Type B pancreatic cell (in vitro differentiated cells): ENCODE results near the gene DDT. TPM values are rescaled to one million over a fixed set of nuclear protein-coding genes. Genes with fewer than 3 reads are reported as not detected.
"Not testable (repeated sequence)": the region's sequence is repeated elsewhere in the genome, so short reads cannot be mapped to it uniquely, and the experiment has no call there.

ENCODE experiments used
- DNase-seq: peaks from one replicate; pipeline ENCODE4 v3.0.0; 2021; ENCODE audit warnings: mixed read lengths; ENCODE audit not compliant: unreplicated experiment; ENCODE audit errors: extremely low spot score
- H3K27ac Mint-ChIP-seq: 2 replicates; pipeline ENCODE4 v1.8.0; 2021; ENCODE audit warnings: mild to moderate bottlenecking, mixed read lengths
- H3K27me3 Mint-ChIP-seq: 2 replicates; pipeline ENCODE4 v1.8.0; 2021; ENCODE audit warnings: mixed read lengths
- H3K36me3 Mint-ChIP-seq: 2 replicates; pipeline ENCODE4 v1.8.0; 2021; ENCODE audit warnings: mixed read lengths
- H3K4me1 Mint-ChIP-seq: one replicate; pipeline ENCODE4 v1.8.0; 2021; ENCODE audit warnings: mixed read lengths; ENCODE audit not compliant: unreplicated experiment
- H3K4me3 Mint-ChIP-seq: 2 replicates; pipeline ENCODE4 v1.8.0; 2021; ENCODE audit warnings: mild to moderate bottlenecking, mixed read lengths
- H3K9me3 Mint-ChIP-seq: 2 replicates; pipeline ENCODE4 v1.8.0; 2021; ENCODE audit warnings: mixed read lengths
- total RNA-seq: library from RNA; stranded (reverse); gene quantifications from 2 replicates; pipeline ENCODE4 v1.2.1, GENCODE V29; 2021; ENCODE audit warnings: low replicate concordance
- TF ChIP-seq, protein P1 (sequence below): fragments of 200-600 bp; sonication (generic); conservative IDR thresholded peaks from 2 replicates; pipeline ENCODE4 v1.5.0; 2021; ENCODE audit warnings: antibody characterized with exemption, mild to moderate bottlenecking

DDT gene
- total RNA-seq, 1 donor from 2014 or later = 104 TPM

DNA sequence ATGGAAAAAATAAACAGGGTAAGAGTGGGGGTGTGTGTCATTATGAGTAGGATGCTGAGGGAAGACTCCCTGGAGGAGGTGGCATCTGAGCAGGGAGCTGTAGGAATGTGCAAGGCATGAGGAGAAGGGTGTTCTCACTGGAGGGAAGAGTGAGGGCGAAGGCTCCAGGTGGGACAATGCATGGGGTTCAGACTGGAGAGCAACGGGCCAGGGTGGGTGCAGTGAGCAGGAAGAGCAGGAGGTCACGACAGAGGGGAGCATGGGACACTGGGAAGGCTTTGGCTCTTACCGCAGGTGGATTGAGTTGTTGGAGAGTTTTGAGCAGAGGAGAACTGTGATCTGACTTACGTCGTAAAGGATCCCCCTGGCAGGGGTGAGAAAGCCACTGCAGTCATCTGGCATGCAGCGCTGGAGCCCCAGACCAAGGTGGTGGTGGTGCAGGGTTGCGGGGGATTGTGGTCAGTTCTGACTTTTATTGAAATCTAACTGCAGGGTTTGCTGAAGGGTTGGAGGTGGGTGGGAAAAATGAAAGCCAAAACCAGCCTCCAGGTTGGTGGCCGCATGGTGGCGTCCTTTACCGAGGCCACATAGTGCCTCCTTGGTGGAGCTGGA is 21.3 kb downstream of the DDT start:
- not testable (repeated sequence) for H3K27me3 Mint-ChIP-seq, H3K36me3 Mint-ChIP-seq, H3K4me3 Mint-ChIP-seq, H3K4me1 Mint-ChIP-seq, H3K9me3 Mint-ChIP-seq, H3K27ac Mint-ChIP-seq
- DNase-seq = peak; percentile 61

DNA sequence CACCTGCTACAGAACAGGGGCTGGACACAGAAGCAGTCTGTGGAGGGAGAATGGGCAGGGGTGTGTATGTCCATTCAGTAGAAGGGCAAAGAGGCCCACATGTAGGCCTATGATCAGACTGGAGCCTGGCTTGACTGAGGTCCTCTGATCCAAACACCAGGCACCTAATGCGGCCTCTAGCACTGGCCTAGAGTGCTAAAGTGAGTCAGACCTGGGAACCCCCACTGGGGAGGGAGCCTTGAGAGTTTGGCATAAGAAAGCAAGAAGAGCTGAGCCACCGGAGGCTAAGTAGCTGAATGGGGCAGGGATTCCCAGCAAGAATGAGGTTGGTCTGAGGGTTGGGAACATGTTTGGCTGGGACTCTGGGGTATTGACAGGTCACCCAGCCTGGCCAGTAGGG is 22.9 kb downstream of the DDT start:
- not testable (repeated sequence) for H3K36me3 Mint-ChIP-seq, H3K27me3 Mint-ChIP-seq, H3K4me1 Mint-ChIP-seq, H3K4me3 Mint-ChIP-seq, H3K27ac Mint-ChIP-seq, H3K9me3 Mint-ChIP-seq
- DNase-seq = peak; percentile 48

DNA sequence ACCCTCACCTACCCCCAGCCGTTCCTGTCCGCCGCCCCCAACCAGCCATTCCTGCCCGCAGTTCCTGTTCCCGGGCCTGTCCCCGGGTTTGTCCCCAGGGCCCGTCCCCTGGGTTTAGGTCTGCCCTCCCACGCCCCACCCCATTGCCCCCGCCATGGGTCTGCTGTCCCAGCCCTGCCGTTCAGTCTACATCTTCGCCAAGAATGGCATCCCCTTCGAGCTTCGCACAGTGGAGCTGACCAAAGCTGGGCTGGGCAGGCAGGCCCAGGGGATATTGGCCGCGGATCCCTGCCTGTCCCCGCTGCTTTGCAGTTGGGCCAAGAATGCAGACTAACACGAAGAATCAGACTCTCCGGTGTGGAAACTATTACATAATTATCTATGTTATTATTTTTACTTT is 24.5 kb downstream of the DDT start:
- not testable (repeated sequence) for H3K4me3 Mint-ChIP-seq, H3K4me1 Mint-ChIP-seq, DNase-seq, H3K27ac Mint-ChIP-seq, H3K9me3 Mint-ChIP-seq, H3K27me3 Mint-ChIP-seq, H3K36me3 Mint-ChIP-seq

DNA sequence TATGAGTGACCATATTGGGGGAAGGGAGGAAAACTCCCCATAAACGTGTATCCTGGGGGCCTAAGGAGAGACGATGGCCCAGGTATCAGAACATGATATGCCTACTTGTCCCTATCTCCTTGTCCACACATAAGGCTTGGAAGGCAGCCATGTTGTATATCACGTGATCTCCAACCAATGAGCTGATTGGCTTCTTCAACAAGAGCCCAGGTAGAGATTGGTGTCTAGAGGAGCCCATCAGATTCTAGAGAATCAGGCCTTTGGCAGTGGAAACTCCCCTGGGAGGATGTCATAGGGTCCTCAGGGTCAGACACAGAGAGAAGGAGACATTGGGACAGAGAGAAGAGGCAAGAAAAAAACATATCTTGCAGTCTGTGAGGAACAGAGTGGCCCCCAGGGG is 26.9 kb downstream of the DDT start:
- H3K4me1 Mint-ChIP-seq, H3K4me3 Mint-ChIP-seq: not testable (repeated sequence)

DNA sequence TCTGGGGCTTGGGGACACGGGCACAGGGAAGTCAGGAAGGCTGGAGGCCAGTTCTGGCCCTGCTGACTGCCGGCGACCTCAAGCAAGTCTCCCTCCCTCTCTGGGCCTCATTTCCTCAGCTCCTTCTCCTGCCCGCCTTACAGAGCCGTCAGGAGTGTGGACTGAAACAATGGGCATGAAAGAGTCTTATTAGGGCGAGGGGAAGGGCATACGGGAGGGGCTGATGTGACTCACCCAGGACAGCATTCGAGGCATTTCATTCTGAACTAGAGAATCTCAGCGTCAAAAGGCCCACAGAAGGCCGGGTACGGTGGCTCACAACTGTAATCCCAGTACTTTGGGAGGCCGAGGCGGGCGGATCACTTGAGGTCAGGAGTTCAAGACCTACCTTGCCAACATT is 34.1 kb downstream of the DDT start:
- H3K9me3 Mint-ChIP-seq, DNase-seq, H3K36me3 Mint-ChIP-seq, H3K27ac Mint-ChIP-seq, H3K4me3 Mint-ChIP-seq, H3K4me1 Mint-ChIP-seq, H3K27me3 Mint-ChIP-seq: not testable (repeated sequence)

More for the DNA sequence above, 26.9 kb downstream of the DDT start:
- H3K9me3 Mint-ChIP-seq, H3K36me3 Mint-ChIP-seq, H3K27ac Mint-ChIP-seq, H3K27me3 Mint-ChIP-seq, DNase-seq: not testable (repeated sequence)

DNA sequence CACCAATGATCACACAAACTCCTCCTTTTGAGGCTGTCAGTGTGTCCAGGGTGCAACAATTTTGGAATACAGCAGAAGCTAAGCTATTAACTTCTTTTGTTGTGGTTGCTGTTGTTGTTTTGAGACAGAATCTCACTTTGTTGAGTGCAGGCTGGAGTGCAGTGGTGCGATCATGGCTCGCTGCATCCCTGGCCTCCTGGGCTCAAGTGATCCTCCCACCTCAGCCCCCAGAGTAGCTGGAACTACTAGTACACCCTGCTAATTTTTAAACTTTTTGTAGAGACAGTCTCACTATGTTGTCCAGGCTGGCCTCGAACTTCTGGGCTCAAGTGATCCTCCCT is 35.3 kb downstream of the DDT start:
- H3K27ac Mint-ChIP-seq = no peak overlapping the region
- no peaks in the 10 kb centered on the region for H3K27me3 Mint-ChIP-seq
- TF ChIP-seq, protein P1, sequence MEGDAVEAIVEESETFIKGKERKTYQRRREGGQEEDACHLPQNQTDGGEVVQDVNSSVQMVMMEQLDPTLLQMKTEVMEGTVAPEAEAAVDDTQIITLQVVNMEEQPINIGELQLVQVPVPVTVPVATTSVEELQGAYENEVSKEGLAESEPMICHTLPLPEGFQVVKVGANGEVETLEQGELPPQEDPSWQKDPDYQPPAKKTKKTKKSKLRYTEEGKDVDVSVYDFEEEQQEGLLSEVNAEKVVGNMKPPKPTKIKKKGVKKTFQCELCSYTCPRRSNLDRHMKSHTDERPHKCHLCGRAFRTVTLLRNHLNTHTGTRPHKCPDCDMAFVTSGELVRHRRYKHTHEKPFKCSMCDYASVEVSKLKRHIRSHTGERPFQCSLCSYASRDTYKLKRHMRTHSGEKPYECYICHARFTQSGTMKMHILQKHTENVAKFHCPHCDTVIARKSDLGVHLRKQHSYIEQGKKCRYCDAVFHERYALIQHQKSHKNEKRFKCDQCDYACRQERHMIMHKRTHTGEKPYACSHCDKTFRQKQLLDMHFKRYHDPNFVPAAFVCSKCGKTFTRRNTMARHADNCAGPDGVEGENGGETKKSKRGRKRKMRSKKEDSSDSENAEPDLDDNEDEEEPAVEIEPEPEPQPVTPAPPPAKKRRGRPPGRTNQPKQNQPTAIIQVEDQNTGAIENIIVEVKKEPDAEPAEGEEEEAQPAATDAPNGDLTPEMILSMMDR = no peak
- no peak overlapping the region for H3K4me3 Mint-ChIP-seq
- no peaks in the 10 kb centered on the region for H3K9me3 Mint-ChIP-seq
- DNase-seq = no peak
- H3K4me1 Mint-ChIP-seq = no peaks in the 10 kb centered on the region
- H3K36me3 Mint-ChIP-seq = no peaks in the 10 kb centered on the region

DNA sequence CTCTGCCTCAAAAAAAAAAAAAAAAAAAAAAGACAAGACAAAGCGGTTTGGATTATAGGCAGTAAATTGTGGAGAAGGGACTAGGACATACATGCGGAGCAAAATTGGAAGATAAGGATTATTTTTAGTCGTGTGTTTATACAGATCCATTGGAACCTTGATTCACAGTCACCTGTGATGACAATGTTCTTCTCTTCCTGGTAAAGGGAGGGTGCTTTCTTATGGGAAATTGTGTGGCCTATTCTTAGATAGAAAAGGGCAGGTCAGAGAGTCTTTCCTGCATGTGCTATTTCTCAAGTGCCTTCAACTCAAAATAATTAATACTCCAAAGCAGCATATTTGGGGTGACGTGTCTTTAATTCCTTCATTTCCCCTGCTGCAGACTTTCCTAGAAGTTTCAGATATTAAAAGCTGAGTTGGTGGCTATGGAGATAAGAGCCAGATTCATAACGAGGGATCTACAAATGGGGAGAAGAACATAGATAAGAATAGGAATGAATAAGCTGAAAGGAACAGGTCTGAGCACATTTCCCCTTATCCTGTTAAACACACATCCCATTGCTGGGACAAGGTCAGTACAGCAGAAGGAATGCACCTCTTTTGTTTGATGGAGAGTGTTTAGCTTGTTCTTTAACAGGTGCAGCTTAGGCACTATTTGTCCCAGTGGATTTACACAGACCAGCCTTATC is 35.8 kb downstream of the DDT start:
- DNase-seq = no peak
- TF ChIP-seq, protein P1 = no peak
- peak overlapping the region; percentile 46 for H3K27ac Mint-ChIP-seq
- no peaks in the 10 kb centered on the region for H3K27me3 Mint-ChIP-seq
- no peaks in the 10 kb centered on the region for H3K36me3 Mint-ChIP-seq
- H3K9me3 Mint-ChIP-seq = no peaks in the 10 kb centered on the region
- no peak overlapping the region for H3K4me3 Mint-ChIP-seq
- H3K4me1 Mint-ChIP-seq = no peaks in the 10 kb centered on the region

DNA sequence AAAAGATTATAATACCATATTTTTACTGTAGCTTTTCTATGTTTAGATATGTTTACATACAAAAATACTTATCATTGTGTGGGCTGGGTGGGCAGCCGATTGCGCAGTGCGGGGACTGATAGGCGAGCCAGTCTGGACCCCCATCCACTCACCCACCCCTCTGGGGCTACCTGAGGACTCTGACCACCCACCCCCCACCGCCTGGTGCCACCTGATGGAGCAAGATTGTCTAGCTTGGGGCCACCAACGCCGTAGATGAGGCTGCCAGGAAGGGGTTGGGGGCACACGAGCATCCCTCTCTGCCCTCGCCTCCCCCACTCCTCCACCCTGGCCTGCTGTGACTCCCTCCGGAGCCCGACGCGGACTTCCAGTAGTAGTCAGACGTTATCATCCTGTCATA is 47.7 kb downstream of the DDT start:
- H3K36me3 Mint-ChIP-seq = peaks cover 50% of the 10 kb centered on the region
- H3K27me3 Mint-ChIP-seq = no peaks in the 10 kb centered on the region
- no peaks in the 10 kb centered on the region for H3K4me1 Mint-ChIP-seq
- no peak overlapping the region for H3K27ac Mint-ChIP-seq
- H3K4me3 Mint-ChIP-seq = no peak overlapping the region
- DNase-seq = no peak
- TF ChIP-seq, protein P1 = no peak
- no peaks in the 10 kb centered on the region for H3K9me3 Mint-ChIP-seq
